ENCODE measurements around the gene UBE2G2. TPM values are rescaled to one million over a fixed set of nuclear protein-coding genes. Genes with fewer than 3 reads are reported as not detected.
A peak's percentile ranks its signal among the peaks of the same experiment; 100 is the strongest.

Gene UBE2G2
- total RNA-seq, 1 experiment from 2014 or later, result 212 TPM

- H3K4me1 ChIP-seq (ENCODE audit: insufficient read depth, low read length, poor library complexity, severe bottlenecking), result peaks cover 23% of the 10 kb centered on the region
- CTCF ChIA-PET, result no interaction called here
- peak; percentile 38 for DNase-seq (ENCODE audit: low spot score)
- H3K9me3 ChIP-seq (ENCODE audit: low read depth, low read length, poor library complexity, severe bottlenecking), result no peaks in the 10 kb centered on the region
- no TSS peak for BruUV-seq (replicated peaks)
- no peaks in the 10 kb centered on the region for H3K27me3 ChIP-seq (replicated peaks; ENCODE audit: insufficient read depth, low read depth, low read length, poor library complexity)
- intact Hi-C loops (cut with micrococcal nuclease; ENCODE audit: unreplicated experiment), result loop anchor here (5.0 kb wide), 2 partner anchors 70 to 325 kb away; partner anchors contain the start of gene PTTG1IP
- H3K36me3 ChIP-seq (ENCODE audit: insufficient read depth, low read length, poor library complexity, severe bottlenecking), result peaks cover 60% of the 10 kb centered on the region
- TF ChIP-seq CTCF (conservative IDR thresholded peaks at IDR 0.05; ENCODE audit: low read depth, low read length) (no peak), EZH2 (IDR thresholded peaks at IDR 0.05; ENCODE audit: borderline replicate concordance, low read depth, low read length, poor library complexity, severe bottlenecking) (no peak)
- POLR2A ChIA-PET (ENCODE audit: low non-redundant PET), result no interaction called here
- peak overlapping the region; percentile 93 for H3K27ac ChIP-seq (ENCODE audit: low read depth, low read length, poor library complexity, severe bottlenecking)
- peak overlapping the region; percentile 67 for H3K4me3 ChIP-seq (ENCODE audit: low read depth, low read length, poor library complexity, severe bottlenecking)
Measured at GRCh38 chr21:44802396-44803153, 955 bp upstream of the UBE2G2 start.

- H3K4me1 ChIP-seq (ENCODE audit: insufficient read depth, low read length, poor library complexity, severe bottlenecking), result peaks cover 23% of the 10 kb centered on the region
- TSS peak; percentile 33 for BruUV-seq (replicated peaks)
Measured at GRCh38 chr21:44800971-44801467, 601 bp downstream of the UBE2G2 start.

GRCh38 chr21:44800103-44800502 lies 1.5 kb downstream of the UBE2G2 start:
- peak overlapping the region; percentile 58 for H3K27ac ChIP-seq (ENCODE audit: low read depth, low read length, poor library complexity, severe bottlenecking)
- DNase-seq (ENCODE audit: low spot score), result peak; percentile 71
- POLR2A ChIA-PET (ENCODE audit: low non-redundant PET), result interaction anchor here (0.6 kb wide), 1 partner anchor 149 kb away, joined by 3 read pairs; no protein-coding TSS in a partner anchor
- H3K27me3 ChIP-seq (replicated peaks; ENCODE audit: insufficient read depth, low read depth, low read length, poor library complexity), result no peaks in the 10 kb centered on the region
- CTCF ChIA-PET, result interaction anchor here (0.9 to 1.5 kb wide), 4 partner anchors 8 to 306 kb away, joined by 3 to 4 read pairs (median 3); no protein-coding TSS in a partner anchor
- peaks cover 18% of the 10 kb centered on the region for H3K4me1 ChIP-seq (ENCODE audit: insufficient read depth, low read length, poor library complexity, severe bottlenecking)
- BruUV-seq (replicated peaks), result no TSS peak
- no peaks in the 10 kb centered on the region for H3K9me3 ChIP-seq (ENCODE audit: low read depth, low read length, poor library complexity, severe bottlenecking)
- TF ChIP-seq CTCF (conservative IDR thresholded peaks at IDR 0.05; ENCODE audit: low read depth, low read length), result peak; percentile 73
- TF ChIP-seq EZH2 (IDR thresholded peaks at IDR 0.05; ENCODE audit: borderline replicate concordance, low read depth, low read length, poor library complexity, severe bottlenecking), result no peak
- intact Hi-C loops (cut with micrococcal nuclease; ENCODE audit: unreplicated experiment), result loop anchor here (2.0 to 5.0 kb wide), 3 partner anchors 72 to 327 kb away; partner anchors contain the start of gene PTTG1IP
- peaks cover 44% of the 10 kb centered on the region for H3K36me3 ChIP-seq (ENCODE audit: insufficient read depth, low read length, poor library complexity, severe bottlenecking)
- peak overlapping the region; percentile 67 for H3K4me3 ChIP-seq (ENCODE audit: low read depth, low read length, poor library complexity, severe bottlenecking)

More at GRCh38 chr21:44800971-44801467, 601 bp downstream of the UBE2G2 start:
- intact Hi-C loops (cut with micrococcal nuclease; ENCODE audit: unreplicated experiment), result loop anchor here (2.0 to 5.0 kb wide), 3 partner anchors 71 to 326 kb away; partner anchors contain the start of gene PTTG1IP
- no peaks in the 10 kb centered on the region for H3K9me3 ChIP-seq (ENCODE audit: low read depth, low read length, poor library complexity, severe bottlenecking)
- no peaks in the 10 kb centered on the region for H3K27me3 ChIP-seq (replicated peaks; ENCODE audit: insufficient read depth, low read depth, low read length, poor library complexity)
- peaks cover 49% of the 10 kb centered on the region for H3K36me3 ChIP-seq (ENCODE audit: insufficient read depth, low read length, poor library complexity, severe bottlenecking)
- peak overlapping the region; percentile 93 for H3K27ac ChIP-seq (ENCODE audit: low read depth, low read length, poor library complexity, severe bottlenecking)
- CTCF ChIA-PET, result no interaction called here
- DNase-seq (ENCODE audit: low spot score), result peak; percentile 52
- TF ChIP-seq CTCF (conservative IDR thresholded peaks at IDR 0.05; ENCODE audit: low read depth, low read length) (peak; percentile 45), EZH2 (IDR thresholded peaks at IDR 0.05; ENCODE audit: borderline replicate concordance, low read depth, low read length, poor library complexity, severe bottlenecking) (no peak)
- POLR2A ChIA-PET (ENCODE audit: low non-redundant PET), result no interaction called here
- peak overlapping the region; percentile 67 for H3K4me3 ChIP-seq (ENCODE audit: low read depth, low read length, poor library complexity, severe bottlenecking)

Data from A673 (cell line).